HG03139 (cell line): ENCODE measurements around the gene UGT1A3.

Source experiments
- ATAC-seq: cut with Tn5 transposase; IDR thresholded peaks from one replicate; pipeline ENCODE4 v1.9.1; 2021; ENCODE audit not compliant: unreplicated experiment

The UGT1A3 gene

DNA sequence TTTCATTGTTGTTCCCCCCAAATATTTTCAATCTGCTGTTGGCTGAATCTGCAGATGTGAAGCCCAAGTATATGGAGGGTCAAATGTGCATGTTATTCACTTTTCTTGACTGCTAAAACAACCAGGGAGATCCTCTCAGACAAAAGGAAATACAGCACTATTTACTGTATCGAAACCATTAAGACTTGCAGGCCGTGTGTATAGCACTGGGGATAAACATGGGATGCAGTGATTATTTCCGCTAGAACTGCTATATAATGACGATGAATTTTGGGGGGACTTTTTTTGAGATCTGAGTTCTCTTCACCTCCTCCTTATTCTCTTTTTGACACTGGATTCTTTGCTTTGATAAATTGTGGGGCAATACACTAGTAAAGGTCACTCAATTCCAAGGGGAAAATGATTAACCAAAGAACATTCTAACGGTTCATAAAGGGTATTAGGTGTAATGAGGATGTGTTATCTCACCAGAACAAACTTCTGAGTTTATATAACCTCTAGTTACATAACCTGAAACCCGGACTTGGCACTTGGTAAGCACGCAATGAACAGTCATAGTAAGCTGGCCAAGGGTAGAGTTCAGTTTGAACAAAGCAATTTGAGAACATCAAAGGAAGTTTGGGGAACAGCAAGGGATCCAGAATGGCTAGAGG is 27.7 kb downstream of the UGT1A3 start:
- no peak for ATAC-seq

DNA sequence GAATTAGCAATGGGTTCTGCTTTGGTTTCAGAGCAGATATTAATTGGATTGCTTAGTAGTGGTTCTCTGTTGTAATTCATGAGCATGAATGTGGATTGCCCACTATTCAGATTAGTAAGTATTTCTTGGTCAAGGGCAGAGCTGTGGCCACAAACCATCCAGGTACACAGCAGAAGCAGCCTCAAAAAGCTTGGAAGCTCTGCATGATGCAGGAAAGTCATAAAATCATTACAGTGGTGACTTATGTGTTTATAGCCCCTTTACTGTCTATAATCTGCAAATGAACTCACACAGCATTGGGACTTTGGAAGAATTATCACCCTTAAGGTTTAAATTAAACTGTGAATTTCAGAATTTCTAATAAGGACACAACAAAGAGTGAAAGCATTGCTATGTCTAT is 29.3 kb downstream of the UGT1A3 start:
- no peak for ATAC-seq

DNA sequence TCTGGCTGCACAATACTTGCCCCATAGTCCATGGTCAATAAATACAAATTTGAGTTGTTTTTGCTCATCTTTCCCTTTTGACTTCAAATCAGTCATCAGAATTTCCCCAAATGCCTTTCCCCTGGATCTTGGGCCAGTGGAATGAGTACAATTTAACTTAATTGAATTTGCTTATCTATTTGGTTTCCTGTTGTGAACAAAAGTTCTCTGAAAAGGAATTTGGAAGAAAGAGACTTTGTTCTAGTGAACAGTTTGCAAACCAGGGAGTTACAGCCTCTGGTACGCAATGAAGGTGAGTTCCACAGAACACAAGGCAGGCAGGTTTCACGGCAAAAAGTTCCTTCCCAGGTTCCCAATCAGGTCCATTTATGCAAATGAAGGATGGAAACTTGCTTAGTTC is 30.0 kb downstream of the UGT1A3 start:
- no peak for ATAC-seq

DNA sequence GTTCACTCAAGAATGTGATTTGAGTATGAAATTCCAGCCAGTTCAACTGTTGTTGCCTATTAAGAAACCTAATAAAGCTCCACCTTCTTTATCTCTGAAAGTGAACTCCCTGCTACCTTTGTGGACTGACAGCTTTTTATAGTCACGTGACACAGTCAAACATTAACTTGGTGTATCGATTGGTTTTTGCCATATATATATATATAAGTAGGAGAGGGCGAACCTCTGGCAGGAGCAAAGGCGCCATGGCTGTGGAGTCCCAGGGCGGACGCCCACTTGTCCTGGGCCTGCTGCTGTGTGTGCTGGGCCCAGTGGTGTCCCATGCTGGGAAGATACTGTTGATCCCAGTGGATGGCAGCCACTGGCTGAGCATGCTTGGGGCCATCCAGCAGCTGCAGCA is 31.2 kb downstream of the UGT1A3 start, which contains the start of gene UGT1A1:
TSS of gene UGT1A1 (plus strand) at position 228 of the 400 bp plus-strand sequence. CDS start at position 246, 18 bp downstream.
- no peak for ATAC-seq

DNA sequence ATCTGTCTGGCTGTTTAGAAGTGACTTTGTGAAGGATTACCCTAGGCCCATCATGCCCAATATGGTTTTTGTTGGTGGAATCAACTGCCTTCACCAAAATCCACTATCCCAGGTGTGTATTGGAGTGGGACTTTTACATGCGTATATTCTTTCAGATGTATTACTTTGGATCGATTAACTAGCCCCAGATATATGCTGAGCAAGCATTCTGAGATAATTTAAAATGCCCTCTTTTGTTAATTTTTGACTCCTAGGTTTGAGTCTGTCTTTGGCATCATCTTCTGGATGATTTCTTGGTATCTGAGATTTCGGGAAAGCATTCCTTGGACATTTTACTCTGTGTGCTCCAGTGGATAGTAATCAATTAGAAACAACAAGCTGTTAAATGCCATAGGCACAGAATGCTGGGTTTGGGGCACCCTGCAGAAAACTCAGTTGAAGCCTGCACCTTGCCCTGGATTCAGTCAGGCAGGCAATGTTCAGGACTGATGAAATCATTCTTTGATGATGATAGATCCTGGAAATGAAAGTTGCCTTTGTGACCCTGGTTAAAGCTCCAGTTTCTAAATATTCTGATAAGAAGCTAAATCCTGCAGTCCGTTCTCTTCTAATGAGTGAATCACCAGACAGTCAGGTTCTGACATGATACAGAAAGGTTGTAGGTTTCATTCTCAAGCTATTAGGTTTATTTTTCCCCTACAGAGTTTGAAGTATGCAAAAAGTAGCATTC is 32.4 kb downstream of the UGT1A3 start:
- no peak for ATAC-seq

DNA sequence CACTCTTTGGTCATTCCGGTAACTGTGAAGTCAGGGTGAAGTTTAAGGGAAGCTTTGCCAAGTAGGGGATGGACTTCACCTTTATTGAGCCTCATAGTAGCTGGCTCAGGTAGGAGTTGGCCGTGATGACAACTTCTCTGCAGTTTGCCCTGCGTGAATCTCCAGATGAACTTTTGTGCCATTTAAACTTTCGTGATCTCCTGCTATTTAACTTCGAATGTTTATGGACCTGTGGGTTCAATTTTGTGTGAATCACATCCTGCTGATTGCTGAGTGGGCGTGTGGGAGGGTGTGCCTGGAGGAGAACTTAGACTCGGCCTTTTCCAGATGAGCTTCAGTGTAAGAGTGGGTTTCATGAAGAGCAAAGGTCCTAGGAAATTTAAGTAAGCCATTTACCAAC is 35.4 kb downstream of the UGT1A3 start:
- ATAC-seq = no peak

DNA sequence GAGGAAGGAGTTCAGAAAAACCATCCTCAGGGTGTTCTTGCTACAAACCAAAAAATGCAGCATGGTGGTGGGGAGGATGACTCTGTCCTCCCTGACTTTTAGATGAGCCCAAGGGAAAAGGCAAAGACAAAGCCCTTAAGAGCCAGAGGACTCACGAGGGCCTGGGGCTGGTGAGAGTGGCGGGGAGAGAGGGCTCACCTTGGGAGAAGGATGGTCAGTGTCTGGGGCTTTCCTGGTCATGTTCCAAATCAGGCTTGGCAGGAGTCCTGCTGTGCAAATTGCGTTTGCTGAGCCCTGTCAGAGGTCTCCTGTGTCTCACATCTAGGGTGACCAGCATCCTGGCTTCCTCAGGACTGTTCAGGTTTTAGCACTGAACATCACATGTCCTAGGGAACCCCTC is 35.9 kb downstream of the UGT1A3 start:
- ATAC-seq = no peak

DNA sequence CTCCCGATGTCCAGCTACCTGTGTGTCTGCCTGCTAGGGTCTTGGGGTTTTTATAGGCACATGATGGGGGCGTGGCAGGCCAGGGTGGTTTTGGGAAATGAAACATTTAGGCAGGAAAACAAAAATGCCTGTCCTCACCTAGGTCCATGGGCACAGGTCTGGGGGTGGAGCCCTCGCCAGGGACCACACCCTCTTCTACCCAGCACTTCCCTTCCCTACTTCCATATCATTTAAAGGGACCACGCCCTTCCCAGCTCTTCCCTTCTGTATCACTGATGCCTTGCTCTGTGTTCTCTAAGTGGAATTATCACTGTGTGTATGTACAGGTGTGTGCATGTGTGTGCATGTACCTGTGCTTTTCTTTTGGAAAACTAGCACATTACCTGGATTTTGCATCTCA is 37.6 kb downstream of the UGT1A3 start:
- no peak for ATAC-seq

DNA sequence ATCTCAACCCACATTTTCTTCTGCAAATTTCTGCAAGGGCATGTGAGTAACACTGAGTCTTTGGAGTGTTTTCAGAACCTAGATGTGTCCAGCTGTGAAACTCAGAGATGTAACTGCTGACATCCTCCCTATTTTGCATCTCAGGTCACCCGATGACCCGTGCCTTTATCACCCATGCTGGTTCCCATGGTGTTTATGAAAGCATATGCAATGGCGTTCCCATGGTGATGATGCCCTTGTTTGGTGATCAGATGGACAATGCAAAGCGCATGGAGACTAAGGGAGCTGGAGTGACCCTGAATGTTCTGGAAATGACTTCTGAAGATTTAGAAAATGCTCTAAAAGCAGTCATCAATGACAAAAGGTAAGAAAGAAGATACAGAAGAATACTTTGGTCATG is 39.2 kb downstream of the UGT1A3 start:
- no peak for ATAC-seq

DNA sequence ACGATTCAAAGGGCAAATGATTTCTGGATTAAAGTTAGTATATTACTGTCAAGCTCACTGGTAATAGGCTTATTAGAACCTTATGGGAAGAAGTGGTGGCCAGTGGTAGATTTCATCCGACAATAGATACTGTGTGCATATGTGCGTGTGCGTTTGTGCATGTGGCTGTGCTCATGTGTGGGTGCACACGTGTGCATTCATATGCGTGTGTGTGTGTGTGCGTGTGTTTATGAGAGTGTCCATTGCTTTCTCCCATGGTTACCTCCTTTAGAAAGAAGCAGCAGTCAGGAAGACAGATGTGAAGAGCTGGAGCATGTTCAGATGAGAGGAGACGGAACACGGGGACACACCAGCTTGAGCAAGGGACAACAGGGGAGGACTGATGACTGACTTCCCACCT is 40.4 kb downstream of the UGT1A3 start:
- no peak for ATAC-seq

DNA sequence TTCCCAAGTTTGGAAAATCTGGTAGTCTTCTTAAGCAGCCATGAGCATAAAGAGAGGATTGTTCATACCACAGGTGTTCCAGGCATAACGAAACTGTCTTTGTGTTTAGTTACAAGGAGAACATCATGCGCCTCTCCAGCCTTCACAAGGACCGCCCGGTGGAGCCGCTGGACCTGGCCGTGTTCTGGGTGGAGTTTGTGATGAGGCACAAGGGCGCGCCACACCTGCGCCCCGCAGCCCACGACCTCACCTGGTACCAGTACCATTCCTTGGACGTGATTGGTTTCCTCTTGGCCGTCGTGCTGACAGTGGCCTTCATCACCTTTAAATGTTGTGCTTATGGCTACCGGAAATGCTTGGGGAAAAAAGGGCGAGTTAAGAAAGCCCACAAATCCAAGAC is 43.3 kb downstream of the UGT1A3 start:
- ATAC-seq = no peak

DNA sequence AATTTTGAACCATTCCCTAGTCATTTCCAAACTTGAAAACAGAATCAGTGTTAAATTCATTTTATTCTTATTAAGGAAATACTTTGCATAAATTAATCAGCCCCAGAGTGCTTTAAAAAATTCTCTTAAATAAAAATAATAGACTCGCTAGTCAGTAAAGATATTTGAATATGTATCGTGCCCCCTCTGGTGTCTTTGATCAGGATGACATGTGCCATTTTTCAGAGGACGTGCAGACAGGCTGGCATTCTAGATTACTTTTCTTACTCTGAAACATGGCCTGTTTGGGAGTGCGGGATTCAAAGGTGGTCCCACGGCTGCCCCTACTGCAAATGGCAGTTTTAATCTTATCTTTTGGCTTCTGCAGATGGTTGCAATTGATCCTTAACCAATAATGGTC is 43.7 kb downstream of the UGT1A3 start:
- no peak for ATAC-seq

DNA sequence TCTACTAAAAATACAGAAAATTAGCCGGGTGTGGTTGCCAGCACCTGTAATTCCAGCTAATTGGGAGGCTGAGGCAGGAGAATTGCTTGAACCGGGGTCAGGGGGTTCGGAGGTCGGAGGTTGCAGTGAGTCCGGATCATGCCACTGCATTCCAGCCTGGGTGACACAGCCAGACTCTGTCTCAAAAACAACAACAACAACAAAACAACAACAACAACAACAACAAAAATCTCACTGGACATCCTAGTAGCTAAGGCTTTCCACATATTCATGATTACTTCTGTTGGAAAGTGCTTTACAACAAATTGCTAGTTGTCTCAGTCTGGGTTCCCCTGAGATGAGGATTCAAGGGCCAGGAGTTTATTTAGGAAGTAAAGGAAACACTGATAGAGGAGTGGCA is 45.0 kb downstream of the UGT1A3 start:
- ATAC-seq = no peak

DNA sequence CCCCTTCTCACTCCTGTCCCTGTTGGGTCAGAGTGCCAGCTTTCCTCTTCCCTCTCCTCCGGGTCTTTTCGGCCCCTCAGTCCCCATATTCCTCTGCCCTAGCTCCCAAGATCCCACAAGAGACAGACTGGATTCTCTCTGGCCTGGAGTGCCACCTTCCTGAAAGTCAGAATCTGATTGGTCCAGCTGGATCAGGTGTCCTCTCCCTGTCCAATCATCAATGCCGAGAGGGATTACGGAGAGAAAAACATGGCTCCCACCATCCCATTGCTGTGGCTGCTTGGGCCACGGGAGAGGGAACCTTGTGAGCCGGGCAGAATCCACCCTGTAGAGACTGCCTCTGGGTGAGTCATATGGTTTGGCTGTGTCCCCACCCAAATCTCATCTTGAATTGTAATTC is 46.6 kb downstream of the UGT1A3 start:
- ATAC-seq = no peak

DNA sequence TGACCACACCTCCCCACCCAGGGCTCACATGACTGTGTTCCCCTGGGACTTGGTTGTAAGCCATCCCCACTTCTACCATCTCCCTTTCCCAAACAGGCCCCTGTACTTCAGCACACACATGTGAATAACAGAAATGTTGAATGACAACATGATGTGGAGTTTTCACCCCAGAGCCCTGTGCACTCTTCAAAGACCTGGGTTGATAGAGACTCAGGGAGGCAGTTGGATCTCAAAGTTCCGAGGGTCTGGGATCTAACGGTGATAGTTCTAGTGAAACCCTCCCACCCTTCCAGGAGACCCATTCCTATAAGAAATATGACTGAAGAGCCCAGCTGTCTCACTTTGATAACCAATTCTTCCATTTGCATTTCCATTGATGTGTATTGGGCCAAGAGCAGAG is 49.2 kb downstream of the UGT1A3 start, which contains the start of gene MROH2A:
TSS of gene MROH2A (plus strand) at position 301 of the 400 bp plus-strand sequence. CDS start 1,029 bp downstream, outside the sequence.
- no peak for ATAC-seq

DNA sequence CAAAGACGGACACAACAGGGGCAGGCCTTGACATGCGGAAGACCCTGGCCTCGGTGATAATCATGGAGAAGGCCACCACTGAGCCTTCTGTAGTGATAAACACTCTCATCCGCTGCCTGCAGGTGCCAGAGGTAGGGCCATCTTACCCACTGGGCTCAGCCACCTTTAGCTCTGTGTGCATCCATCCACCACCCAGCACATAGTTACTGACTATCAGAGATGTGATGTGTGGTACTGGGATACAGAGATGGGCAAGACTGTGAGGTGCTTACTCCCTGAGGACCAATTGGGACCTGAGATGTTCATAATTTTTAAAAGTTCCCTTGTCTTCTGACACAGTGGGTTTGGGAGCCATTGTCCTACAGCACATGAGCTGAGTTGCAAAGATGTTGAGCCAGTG is 50.9 kb downstream of the UGT1A3 start:
- ATAC-seq = no peak

DNA sequence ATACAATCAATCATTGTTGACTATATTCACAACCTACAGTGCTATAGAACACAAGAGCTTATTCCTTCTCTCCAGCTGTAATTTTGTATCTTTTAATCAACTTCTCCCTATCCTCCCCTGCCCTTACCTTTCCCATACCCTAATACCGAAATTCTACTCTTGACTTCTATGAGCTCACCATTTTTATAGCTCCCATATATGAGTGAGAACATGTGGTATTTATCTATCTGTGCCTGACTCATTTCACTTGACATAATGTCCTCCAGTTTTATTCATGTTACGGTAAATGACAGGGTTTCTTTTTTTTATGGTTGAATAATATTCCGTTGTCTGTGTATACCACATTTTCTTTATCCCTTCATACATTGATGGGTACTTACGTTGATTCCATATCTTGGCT is 51.9 kb downstream of the UGT1A3 start:
- ATAC-seq = no peak

DNA sequence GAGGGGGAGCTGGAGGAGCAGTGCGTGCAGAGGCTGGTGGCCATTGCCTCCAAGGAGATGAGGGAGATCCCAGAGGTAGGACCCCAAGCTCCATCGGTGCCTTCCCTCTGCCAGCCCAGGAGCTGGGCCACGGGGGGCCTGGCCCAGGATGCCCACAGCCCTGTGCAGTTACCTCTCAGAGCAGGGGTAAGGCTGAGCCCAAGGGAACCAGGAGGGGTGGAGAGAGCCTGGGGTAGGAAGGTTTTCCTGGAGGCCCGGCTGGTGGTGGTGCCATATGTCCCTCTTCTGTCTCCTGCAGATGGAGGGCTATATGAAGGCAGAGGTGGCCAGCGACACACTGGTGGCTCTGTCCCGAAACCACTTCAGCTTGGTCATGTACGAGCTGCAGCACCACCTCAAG is 60.7 kb downstream of the UGT1A3 start:
- no peak for ATAC-seq

DNA sequence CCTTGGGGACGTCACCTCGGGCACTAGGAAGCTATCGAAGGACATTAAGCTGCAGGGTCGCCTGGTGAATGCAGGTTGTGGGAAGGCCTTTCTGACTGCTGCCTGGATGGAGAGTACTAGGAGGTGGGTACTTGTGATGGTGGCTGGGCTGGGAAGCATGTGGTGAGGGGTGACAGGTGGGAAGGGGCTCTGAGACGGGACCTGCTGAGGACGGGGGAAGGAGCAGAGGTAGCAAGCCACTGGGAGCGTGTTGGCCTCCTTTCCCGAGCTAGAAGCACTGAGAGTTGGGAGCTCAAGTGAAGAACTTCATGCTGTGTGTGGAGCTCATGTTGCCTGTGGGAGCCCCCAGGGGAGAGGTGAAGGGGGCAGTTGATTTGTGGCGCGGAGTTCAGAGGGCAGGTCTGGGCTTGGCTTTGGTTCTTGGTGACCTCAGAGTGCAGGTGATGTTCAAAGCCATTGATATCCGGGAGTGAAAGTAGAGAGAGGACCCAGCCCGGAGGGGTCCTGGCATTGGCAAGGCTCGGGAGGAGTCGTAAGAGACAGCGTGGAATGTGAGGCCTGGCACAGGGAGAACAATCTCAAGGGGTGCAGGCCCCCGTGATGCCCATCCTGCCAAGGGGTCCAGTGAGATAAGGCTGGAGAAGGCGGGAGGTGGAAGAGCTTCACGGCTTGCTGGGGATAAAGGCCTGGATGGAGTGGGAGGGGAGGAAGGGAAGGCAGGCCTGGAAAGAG is 62.5 kb downstream of the UGT1A3 start:
- ATAC-seq = no peak

DNA sequence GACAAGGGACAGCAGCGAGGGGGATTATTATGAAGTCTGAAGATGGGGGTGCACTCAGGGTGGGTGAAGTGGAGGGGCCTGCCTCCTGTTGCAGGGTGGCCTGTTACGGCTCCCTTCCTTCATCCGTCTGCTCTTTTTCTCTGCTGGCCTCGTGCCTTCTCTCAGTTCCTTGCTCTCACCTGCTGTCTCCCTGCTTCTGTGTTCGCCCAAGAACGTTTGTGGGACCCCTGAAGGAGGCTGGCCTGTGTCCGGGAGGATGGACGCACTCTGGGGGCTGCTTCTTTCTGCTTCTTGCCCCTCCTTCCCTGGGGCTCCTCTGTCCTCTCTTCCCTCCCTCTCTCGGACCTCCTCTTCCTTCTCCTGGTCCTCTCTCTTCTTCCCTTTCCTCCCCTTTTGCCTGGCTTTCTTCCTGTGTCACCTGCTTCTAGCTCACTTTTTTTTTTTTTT is 63.1 kb downstream of the UGT1A3 start:
- ATAC-seq = no peak

DNA sequence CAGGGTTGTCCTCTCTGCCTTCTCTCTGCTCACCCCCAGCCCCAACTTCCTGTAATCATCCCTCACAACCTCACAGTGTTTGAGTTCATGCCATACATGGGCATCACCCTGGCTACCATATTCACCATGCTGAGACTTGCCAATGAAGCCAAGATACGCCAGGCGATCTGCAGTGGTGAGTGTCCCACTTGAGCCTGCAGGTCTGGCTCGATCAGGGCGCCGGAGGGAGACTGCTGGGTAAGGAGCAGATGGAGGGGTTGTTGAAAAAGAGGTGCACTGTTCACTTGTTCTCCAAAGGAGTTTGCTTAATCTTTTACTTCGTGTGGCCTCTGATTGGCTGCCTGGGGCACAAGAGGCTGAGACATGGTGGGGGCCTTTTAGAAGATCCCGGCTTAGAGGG is 63.9 kb downstream of the UGT1A3 start:
- ATAC-seq = no peak
